H1 (cell line): ENCODE data around the gene TMEM120B. TPM values are rescaled to one million over a fixed set of nuclear protein-coding genes. Genes with fewer than 3 reads are reported as not detected.

Experiments
- CHD2 ChIP-seq: IDR thresholded peaks from 2 replicates; pipeline ENCODE4 v1.6.1; 2012; ENCODE audit warnings: low read length, improper control_type of control experiment
- EGR1 ChIP-seq: IDR thresholded peaks from 2 replicates; pipeline ENCODE4 v1.6.1; 2011; ENCODE audit warnings: low read depth, low read length, borderline replicate concordance
- GTF2F1 ChIP-seq: IDR thresholded peaks from 2 replicates; pipeline ENCODE4 v1.6.1; 2012; ENCODE audit warnings: low read depth, low read length, improper control_type of control experiment, borderline replicate concordance
- HDAC2 ChIP-seq, 2 experiments: fragments of 300-600 bp in 1 of 2; sonication (generic) in 1 of 2; IDR thresholded peaks; 2 replicates each; pipeline ENCODE4 v1.6.1; 2011 to 2012; ENCODE audit warnings: low read depth in 2 of 2, low read length in 2 of 2, mild to moderate bottlenecking in 2 of 2, moderate library complexity in 2 of 2, borderline replicate concordance in 1 of 2, inconsistent platforms in 1 of 2
- JUN ChIP-seq: IDR thresholded peaks from 2 replicates; pipeline ENCODE4 v1.6.1; 2011; ENCODE audit warnings: low read depth, mild to moderate bottlenecking, improper control_type of control experiment, low read length
- KDM1A ChIP-seq: fragments of 200-600, 300-600 bp; sonication (generic); IDR thresholded peaks from 2 replicates; pipeline ENCODE4 v1.7.1; 2016; ENCODE audit warnings: mild to moderate bottlenecking, low read length, borderline replicate concordance
- NANOG ChIP-seq: IDR thresholded peaks from 2 replicates; pipeline ENCODE4 v1.6.1; 2011; ENCODE audit warnings: low read length, low read depth, mild to moderate bottlenecking, inconsistent platforms; ENCODE audit not compliant: insufficient read depth, poor library complexity, severe bottlenecking
- POLR2A ChIP-seq, 2 experiments: IDR thresholded peaks; 1 replicate in 1 of 2; 2 replicates in 1 of 2; pipeline ENCODE4 v1.6.1; 2011; ENCODE audit warnings: low read depth in 2 of 2, low read length in 2 of 2, mild to moderate bottlenecking in 2 of 2; ENCODE audit errors: control extremely low read depth in 1 of 2
- RAD21 ChIP-seq, 2 experiments: IDR thresholded peaks in 1 of 2; conservative IDR thresholded peaks in 1 of 2; 2 replicates each; pipeline ENCODE4 v1.6.1; 2011; ENCODE audit warnings: low read depth in 2 of 2, low read length in 2 of 2, improper control_type of control experiment in 1 of 2, inconsistent platforms in 1 of 2, mild to moderate bottlenecking in 1 of 2, moderate library complexity in 1 of 2
- RBBP5 ChIP-seq: IDR thresholded peaks from 2 replicates; pipeline ENCODE4 v1.7.1; 2012; ENCODE audit warnings: low read depth, mild to moderate bottlenecking, inconsistent platforms, low read length, moderate library complexity, borderline replicate concordance
- SIN3A ChIP-seq, 2 experiments: IDR thresholded peaks in 1 of 2; conservative IDR thresholded peaks in 1 of 2; 2 replicates each; pipeline ENCODE4 v1.6.1; 2011 to 2012; ENCODE audit warnings: low read length in 2 of 2, improper control_type of control experiment in 1 of 2, low read depth in 1 of 2, mild to moderate bottlenecking in 1 of 2
- SP1 ChIP-seq: IDR thresholded peaks from 2 replicates; pipeline ENCODE4 v1.6.1; 2011; ENCODE audit warnings: low read depth, low read length
- SP4 ChIP-seq: IDR thresholded peaks from 2 replicates; pipeline ENCODE4 v1.6.1; 2012; ENCODE audit warnings: low read length, inconsistent platforms
- TAF1 ChIP-seq: IDR thresholded peaks from 2 replicates; pipeline ENCODE4 v1.6.1; 2011; ENCODE audit warnings: mild to moderate bottlenecking, low read depth, low read length
- TBP ChIP-seq: IDR thresholded peaks from 2 replicates; pipeline ENCODE4 v1.6.1; 2011; ENCODE audit warnings: low read depth, low read length, improper control_type of control experiment
- YY1 ChIP-seq: IDR thresholded peaks from 2 replicates; pipeline ENCODE4 v1.6.1; 2011; ENCODE audit warnings: low read depth, mild to moderate bottlenecking, low read length
- polyA plus RNA-seq, 7 experiments: library from polyadenylated mRNA; depleted of rRNA in 3 of 7; stranded (reverse) in 5 of 7; unstranded in 2 of 7; fragments of >200 nt in 5 of 7; fragments of 200-250 nt in 2 of 7; gene quantifications; 1 replicate in 5 of 7; 2 replicates in 1 of 7; 4 replicates in 1 of 7; pipeline versions ENCODE4 v1.2.1 to v1.2.3, GENCODE V29; 2011 to 2013; ENCODE audit warnings: missing spikeins in 2 of 7, mixed read lengths in 2 of 7
- total RNA-seq: library from RNA; stranded (reverse); fragmentation: NEBNext Ultra II Directional; extraction: Animal tissue kit (Norgen Biotek cat#: 25700); gene quantifications from 2 replicates; pipeline ENCODE4 v1.2.1, GENCODE V29; 2021
- TF ChIP-seq, protein P1 (sequence below): IDR thresholded peaks from 2 replicates; pipeline ENCODE4 v1.6.1; 2011; ENCODE audit warnings: low read depth, mild to moderate bottlenecking, low read length; ENCODE audit not compliant: insufficient read depth
- TF ChIP-seq, protein P2 (sequence below): IDR thresholded peaks from 2 replicates; pipeline ENCODE4 v1.6.1; 2012; ENCODE audit warnings: low read length, inconsistent platforms
- TF ChIP-seq, protein P3 (sequence below): IDR thresholded peaks from 2 replicates; pipeline ENCODE4 v1.6.1; 2012; ENCODE audit warnings: inconsistent platforms

TMEM120B gene
- total and polyA plus RNA-seq, 2 of the 8 experiments (the other 6 are each of a cell fraction or from before 2014, with no cell fraction given), result 22.0 to 29.1 TPM

DNA sequence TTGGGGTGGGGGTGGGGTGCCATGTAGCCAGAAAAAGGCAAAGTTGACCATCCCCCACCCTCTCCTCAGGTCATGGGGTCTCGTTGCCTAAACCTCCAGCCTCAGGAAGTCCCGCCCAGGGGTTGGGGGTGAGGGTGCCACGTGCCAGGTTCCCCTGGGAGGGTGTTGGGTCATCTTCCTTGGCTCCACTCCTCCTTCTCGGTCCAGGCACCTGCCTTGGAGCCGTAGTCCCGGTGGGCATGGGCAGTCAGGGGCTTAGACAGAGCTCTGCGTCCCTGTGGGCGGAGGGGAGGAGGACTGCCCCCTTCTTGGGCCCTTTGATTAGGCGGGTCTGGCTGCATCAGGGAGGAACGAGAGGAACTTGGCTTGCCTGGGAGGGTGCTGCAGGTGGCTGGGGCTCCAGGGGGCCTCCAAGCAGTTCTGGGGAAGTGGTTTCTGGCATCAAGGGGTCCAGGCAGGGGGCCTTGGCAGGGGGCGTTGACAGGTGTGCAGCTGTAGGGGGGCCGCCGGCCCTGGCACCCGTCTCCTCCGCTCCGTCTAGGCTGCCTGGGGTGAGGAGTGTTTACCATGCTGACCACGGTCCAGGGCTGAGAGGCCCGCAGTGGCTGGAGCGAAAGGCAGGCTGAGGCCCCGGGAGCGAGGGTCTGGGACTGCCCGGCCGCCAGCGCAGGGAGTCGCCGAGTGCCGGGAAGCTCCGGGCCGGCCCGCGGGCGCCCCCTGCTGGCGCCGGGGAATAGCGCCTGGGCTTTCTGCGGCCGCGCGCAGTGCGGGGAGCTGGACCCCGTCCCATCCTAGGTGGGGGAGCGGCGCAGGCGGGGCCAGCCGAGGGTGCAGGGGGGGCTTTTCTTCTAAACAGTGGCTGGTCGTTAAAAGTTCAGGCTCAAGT lies 99.1 kb downstream of the TMEM120B start (continued):
- peak in 1 of 2 experiments; percentile 34; a peak in 2 of 3 replicates for TF ChIP-seq POLR2A (IDR thresholded peaks at IDR 0.05; ENCODE audit: control extremely low read depth in 1 of 2, low read depth in 2 of 2, low read length in 2 of 2)
- TF ChIP-seq HDAC2 (IDR thresholded peaks at IDR 0.05; ENCODE audit: borderline replicate concordance in 1 of 2, low read depth in 2 of 2, low read length in 2 of 2), result 0 out of 4 replicates have a peak, but pooled peaks of 1 of the 2 experiments have one; percentile 3
- peak; percentile 80 for TF ChIP-seq SP1
- TF ChIP-seq SIN3A (conservative IDR thresholded peaks at IDR 0.05 in 1 of 2, IDR thresholded peaks at IDR 0.05 in 1 of 2; ENCODE audit: low read depth in 1 of 2, low read length in 2 of 2), result peak; percentile 62 to 75; a peak in 2 of 4 replicates
- no peak for TF ChIP-seq NANOG
- TF ChIP-seq YY1, result 0 out of 2 replicates have a peak, but pooled peaks have one; percentile 32
- TF ChIP-seq GTF2F1, result no peak
- TF ChIP-seq RBBP5, result 0 out of 2 replicates have a peak, but pooled peaks have one; percentile 15
- TF ChIP-seq TAF1, result peak; percentile 63
- TF ChIP-seq KDM1A, result 0 out of 2 replicates have a peak, but pooled peaks have one; percentile 10
- no peak for TF ChIP-seq JUN
- TF ChIP-seq, protein P1, sequence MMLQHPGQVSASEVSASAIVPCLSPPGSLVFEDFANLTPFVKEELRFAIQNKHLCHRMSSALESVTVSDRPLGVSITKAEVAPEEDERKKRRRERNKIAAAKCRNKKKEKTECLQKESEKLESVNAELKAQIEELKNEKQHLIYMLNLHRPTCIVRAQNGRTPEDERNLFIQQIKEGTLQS, result no peak
- TF ChIP-seq TBP, result peak; percentile 26; the same call in 1 of the 2 replicates
- TF ChIP-seq CHD2, result peak; percentile 30; the same call in 1 of the 2 replicates
- TF ChIP-seq EGR1, result 0 out of 2 replicates have a peak, but pooled peaks have one; percentile 5
- TF ChIP-seq, protein P2, sequence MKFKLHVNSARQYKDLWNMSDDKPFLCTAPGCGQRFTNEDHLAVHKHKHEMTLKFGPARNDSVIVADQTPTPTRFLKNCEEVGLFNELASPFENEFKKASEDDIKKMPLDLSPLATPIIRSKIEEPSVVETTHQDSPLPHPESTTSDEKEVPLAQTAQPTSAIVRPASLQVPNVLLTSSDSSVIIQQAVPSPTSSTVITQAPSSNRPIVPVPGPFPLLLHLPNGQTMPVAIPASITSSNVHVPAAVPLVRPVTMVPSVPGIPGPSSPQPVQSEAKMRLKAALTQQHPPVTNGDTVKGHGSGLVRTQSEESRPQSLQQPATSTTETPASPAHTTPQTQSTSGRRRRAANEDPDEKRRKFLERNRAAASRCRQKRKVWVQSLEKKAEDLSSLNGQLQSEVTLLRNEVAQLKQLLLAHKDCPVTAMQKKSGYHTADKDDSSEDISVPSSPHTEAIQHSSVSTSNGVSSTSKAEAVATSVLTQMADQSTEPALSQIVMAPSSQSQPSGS, result peak; percentile 71; the same call in 1 of the 2 replicates
- TF ChIP-seq, protein P3, sequence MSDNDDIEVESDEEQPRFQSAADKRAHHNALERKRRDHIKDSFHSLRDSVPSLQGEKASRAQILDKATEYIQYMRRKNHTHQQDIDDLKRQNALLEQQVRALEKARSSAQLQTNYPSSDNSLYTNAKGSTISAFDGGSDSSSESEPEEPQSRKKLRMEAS, result peak; percentile 92
- TF ChIP-seq SP4, result peak; percentile 5; the same call in 1 of the 2 replicates
- TF ChIP-seq RAD21 (IDR thresholded peaks at IDR 0.05 in 1 of 2, conservative IDR thresholded peaks at IDR 0.05 in 1 of 2; ENCODE audit: low read depth in 2 of 2, low read length in 2 of 2), result peak; percentile 70 to 82
